ENCODE measurements around the gene ASPM.
"Not testable (repeated sequence)": the region's sequence is repeated elsewhere in the genome, so short reads cannot be mapped to it uniquely, and the experiment has no call there.

ASPM gene

DNA sequence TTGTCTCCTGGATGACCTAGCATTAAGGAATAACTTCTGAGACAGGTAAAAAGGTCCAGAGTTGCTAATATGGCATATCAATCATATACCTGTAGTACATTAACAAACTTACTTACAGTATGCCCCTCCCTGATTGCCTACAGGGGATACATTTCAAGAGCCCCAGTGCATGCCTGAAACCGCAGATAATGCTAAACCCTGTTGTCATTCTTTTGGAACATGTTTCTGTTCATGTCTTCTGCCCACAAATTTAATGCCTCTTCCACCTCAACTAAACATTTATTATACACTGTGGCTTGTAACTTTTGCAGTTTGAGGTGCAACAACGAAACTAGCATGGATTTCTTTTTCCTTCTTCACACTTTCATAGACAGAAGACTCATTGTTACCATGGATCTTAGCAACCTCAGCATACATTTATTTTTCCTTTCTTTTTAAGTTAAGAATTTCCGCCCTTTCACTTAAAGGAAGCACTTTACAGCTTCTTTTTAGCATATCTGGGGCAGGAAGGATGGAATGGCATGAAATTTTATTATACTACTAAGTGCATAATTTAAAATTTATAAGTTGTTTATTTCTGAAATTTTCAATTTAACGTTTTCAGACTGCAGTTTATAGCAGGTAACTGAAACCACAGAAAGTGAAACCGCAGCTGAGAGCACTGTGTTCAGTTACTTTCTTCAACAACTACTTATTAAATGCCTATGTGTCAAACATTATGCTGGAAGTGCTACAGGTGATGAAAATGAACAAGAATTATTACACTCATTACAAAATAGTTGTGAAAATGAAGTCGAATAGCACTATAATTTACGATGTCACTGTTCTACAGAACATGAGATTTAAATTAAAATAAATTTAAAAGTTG is 104.7 kb downstream of the ASPM start:
- in situ Hi-C loops (cut with HindIII; ENCODE audit: low pct_ligation_motif_present, low pct_unique_long_range_greater_than_20kb, low sequenced_read_pairs): no loop called here
- DNase-seq: no peak

DNA sequence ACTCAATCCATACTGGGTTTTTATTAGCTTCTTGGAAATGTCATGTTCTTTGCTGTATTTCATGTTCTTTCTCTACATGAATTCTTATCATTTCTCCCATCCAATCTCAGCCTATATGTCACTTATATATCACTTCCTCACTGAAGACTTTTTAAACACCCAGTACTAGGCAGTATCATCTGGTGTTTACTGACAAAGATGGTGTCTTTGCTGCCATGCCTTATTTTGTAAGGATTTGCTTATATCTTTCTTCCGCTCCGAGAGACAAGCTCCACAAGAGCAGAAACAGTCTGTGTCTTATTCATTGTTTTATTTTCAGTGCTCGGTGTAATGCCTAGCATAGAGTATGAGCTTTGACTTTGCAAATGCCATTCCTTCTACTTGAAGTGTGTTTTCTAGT is 109.6 kb downstream of the ASPM start:
- no peak for DNase-seq
- in situ Hi-C loops (cut with HindIII; ENCODE audit: low pct_ligation_motif_present, low pct_unique_long_range_greater_than_20kb, low sequenced_read_pairs): no loop called here

DNA sequence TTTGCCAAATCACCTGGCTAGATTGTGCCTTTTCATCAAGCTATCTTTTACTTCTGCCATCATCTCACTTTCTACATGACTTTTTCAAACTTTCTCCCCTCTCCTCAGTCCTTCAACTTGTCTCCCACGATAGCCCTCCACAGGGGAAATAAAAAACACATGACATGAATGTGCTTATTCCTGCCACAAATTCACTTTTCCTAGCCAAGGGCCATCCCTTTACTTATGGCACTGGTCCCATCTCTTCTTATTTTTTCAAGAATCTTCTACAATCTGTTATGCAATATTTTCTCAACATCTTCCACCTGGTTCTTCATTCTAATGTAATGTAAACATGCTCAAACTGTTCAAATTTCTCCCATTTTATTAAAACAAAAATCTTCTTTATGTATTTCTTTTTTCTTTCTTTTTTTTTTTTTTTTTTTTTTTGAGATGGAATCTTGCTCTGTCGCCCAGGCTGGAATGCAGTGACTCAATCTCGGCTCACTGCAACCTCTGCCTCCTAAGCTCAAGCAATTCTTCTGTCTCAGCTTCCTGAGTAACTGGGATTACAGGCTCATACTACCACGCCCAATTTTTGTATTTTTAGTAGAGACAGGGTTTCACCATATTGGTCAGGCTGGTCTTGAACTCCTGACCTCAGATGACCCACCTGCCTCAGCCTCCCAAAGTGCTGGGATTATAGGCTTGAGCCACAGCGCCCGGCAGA is 111.7 kb downstream of the ASPM start:
- DNase-seq; in situ Hi-C loops (cut with HindIII; ENCODE audit: low pct_ligation_motif_present, low pct_unique_long_range_greater_than_20kb, low sequenced_read_pairs): not testable (repeated sequence)
